Endodermal cell (in vitro differentiated cells): ENCODE measurements around the gene GAB3. TPM values are rescaled to one million over a fixed set of nuclear protein-coding genes. Genes with fewer than 3 reads are reported as not detected.

Source experiments
- DNase-seq: peaks from one replicate; pipeline ENCODE4 v3.0.0-alpha.2; 2017
- H3K27ac ChIP-seq: 2 replicates; pipeline ENCODE4 v1.5.1; 2013; ENCODE audit warnings: mild to moderate bottlenecking, low read depth, low read length, moderate library complexity
- H3K27me3 ChIP-seq: 2 replicates; pipeline ENCODE4 v1.6.1; 2013; ENCODE audit warnings: mild to moderate bottlenecking, low read length, moderate library complexity; ENCODE audit not compliant: insufficient read depth, control insufficient read depth, poor library complexity, severe bottlenecking
- H3K36me3 ChIP-seq: 2 replicates; pipeline ENCODE4 v1.7.0; 2013; ENCODE audit warnings: mild to moderate bottlenecking, low read length, moderate library complexity; ENCODE audit not compliant: control insufficient read depth, insufficient read depth
- H3K4me1 ChIP-seq: one replicate; pipeline ENCODE4 v1.7.0; 2013; ENCODE audit warnings: low read length; ENCODE audit not compliant: control insufficient read depth, insufficient read depth
- H3K4me3 ChIP-seq: 2 replicates; pipeline ENCODE4 v1.5.1; 2013; ENCODE audit warnings: mild to moderate bottlenecking, low read length, moderate library complexity
- H3K9ac ChIP-seq: 2 replicates; pipeline ENCODE4 v1.6.1; 2013; ENCODE audit warnings: mild to moderate bottlenecking, low read length, moderate library complexity; ENCODE audit not compliant: poor library complexity, severe bottlenecking; ENCODE audit errors: extremely low read depth
- H3K9me3 ChIP-seq: 2 replicates; pipeline ENCODE4 v1.6.1; 2013; ENCODE audit warnings: mild to moderate bottlenecking, low read length, moderate library complexity; ENCODE audit not compliant: control insufficient read depth
- H3K27ac Mint-ChIP-seq: 2 replicates; pipeline ENCODE4 v1.8.0; 2020; ENCODE audit warnings: mixed read lengths
- H3K27me3 Mint-ChIP-seq: 2 replicates; pipeline ENCODE4 v1.8.0; 2021; ENCODE audit warnings: mild to moderate bottlenecking, mixed read lengths; ENCODE audit not compliant: insufficient read depth
- H3K36me3 Mint-ChIP-seq: 2 replicates; pipeline ENCODE4 v1.8.0; 2020; ENCODE audit warnings: low read depth, mixed read lengths
- H3K4me1 Mint-ChIP-seq: 2 replicates; pipeline ENCODE4 v1.8.0; 2020; ENCODE audit warnings: mixed read lengths
- H3K4me3 Mint-ChIP-seq: 2 replicates; pipeline ENCODE4 v1.8.0; 2020; ENCODE audit warnings: mild to moderate bottlenecking, moderate library complexity, mixed read lengths
- H3K9me3 Mint-ChIP-seq: 2 replicates; pipeline ENCODE4 v1.8.0; 2020; ENCODE audit warnings: mild to moderate bottlenecking, mixed read lengths
- WGBS, 2 experiments: methylation state at CpG; one replicate each; pipeline versions ENCODE4 v1.1.5 to v1.1.7; 2013; ENCODE audit warnings: missing lambda C conversion rate in 2 of 2, mixed read lengths in 1 of 2; ENCODE audit not compliant: insufficient coverage in 1 of 2, insufficient read length in 1 of 2; 5-methylcytosine and 5-hydroxymethylcytosine counted together
- total RNA-seq, 2 donors: library from RNA; stranded (reverse); fragmentation: NEBNext Ultra II Directional in 1 of 2; extraction: Animal tissue kit (Norgen Biotek cat#: 25700) in 1 of 2; gene quantifications; 2 replicates in 1 of 2; 3 replicates in 1 of 2; pipeline ENCODE4 v1.2.1, GENCODE V29; 2021
- TF ChIP-seq, protein P1 (sequence below): fragments of 200-600 bp; sonication (generic); conservative IDR thresholded peaks from 2 replicates; pipeline ENCODE4 v1.5.0; 2021; ENCODE audit warnings: antibody characterized with exemption, mild to moderate bottlenecking

Gene GAB3
- total RNA-seq, 2 donors from 2014 or later: 0.13 to 0.55 TPM

GRCh38 chrX:154791467-154791866 is 40.6 kb upstream of the GAB3 start:
- no peak overlapping the region for H3K27ac ChIP-seq
- H3K9me3 Mint-ChIP-seq: peaks cover 57% of the 10 kb centered on the region
- 66% methylated on average over 4 of the region's 4 CpGs; no CpG with 5 or more reads in 1 of the 2 experiments for WGBS, 2 experiments
- no peaks in the 10 kb centered on the region for H3K9me3 ChIP-seq
- no peak overlapping the region for H3K9ac ChIP-seq
- no peaks in the 10 kb centered on the region for H3K4me1 ChIP-seq
- peaks cover under 1% of the 10 kb centered on the region for H3K4me1 Mint-ChIP-seq
- TF ChIP-seq, protein P1, sequence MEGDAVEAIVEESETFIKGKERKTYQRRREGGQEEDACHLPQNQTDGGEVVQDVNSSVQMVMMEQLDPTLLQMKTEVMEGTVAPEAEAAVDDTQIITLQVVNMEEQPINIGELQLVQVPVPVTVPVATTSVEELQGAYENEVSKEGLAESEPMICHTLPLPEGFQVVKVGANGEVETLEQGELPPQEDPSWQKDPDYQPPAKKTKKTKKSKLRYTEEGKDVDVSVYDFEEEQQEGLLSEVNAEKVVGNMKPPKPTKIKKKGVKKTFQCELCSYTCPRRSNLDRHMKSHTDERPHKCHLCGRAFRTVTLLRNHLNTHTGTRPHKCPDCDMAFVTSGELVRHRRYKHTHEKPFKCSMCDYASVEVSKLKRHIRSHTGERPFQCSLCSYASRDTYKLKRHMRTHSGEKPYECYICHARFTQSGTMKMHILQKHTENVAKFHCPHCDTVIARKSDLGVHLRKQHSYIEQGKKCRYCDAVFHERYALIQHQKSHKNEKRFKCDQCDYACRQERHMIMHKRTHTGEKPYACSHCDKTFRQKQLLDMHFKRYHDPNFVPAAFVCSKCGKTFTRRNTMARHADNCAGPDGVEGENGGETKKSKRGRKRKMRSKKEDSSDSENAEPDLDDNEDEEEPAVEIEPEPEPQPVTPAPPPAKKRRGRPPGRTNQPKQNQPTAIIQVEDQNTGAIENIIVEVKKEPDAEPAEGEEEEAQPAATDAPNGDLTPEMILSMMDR: no peak
- H3K27me3 ChIP-seq: no peaks in the 10 kb centered on the region
- no peaks in the 10 kb centered on the region for H3K36me3 ChIP-seq
- peaks cover 4% of the 10 kb centered on the region for H3K36me3 Mint-ChIP-seq
- no peak overlapping the region for H3K4me3 Mint-ChIP-seq
- H3K27ac Mint-ChIP-seq: no peak overlapping the region
- H3K27me3 Mint-ChIP-seq: no peaks in the 10 kb centered on the region
- DNase-seq: no peak
- no peak overlapping the region for H3K4me3 ChIP-seq

- Mint-ChIP-seq H3K4me3 (no peak overlapping the region), H3K27ac (no peak overlapping the region), H3K4me1 (peaks cover 9% of the 10 kb centered on the region), H3K27me3 (no peaks in the 10 kb centered on the region), H3K9me3 (peaks cover 72% of the 10 kb centered on the region), H3K36me3 (peaks cover 8% of the 10 kb centered on the region)
- H3K36me3 ChIP-seq: no peaks in the 10 kb centered on the region
- H3K27ac ChIP-seq: no peak overlapping the region
- H3K9ac ChIP-seq: no peak overlapping the region
- TF ChIP-seq, protein P1: no peak
- no peaks in the 10 kb centered on the region for H3K27me3 ChIP-seq
- no peak for DNase-seq
- WGBS, 2 experiments: 75 to 88% methylated on average over 4 to 6 of the region's 6 CpGs
- peaks cover 4% of the 10 kb centered on the region for H3K4me1 ChIP-seq
- no peak overlapping the region for H3K4me3 ChIP-seq
- no peaks in the 10 kb centered on the region for H3K9me3 ChIP-seq
Observed at GRCh38 chrX:154785716-154786115, 34.8 kb upstream of the GAB3 start.

GRCh38 chrX:154784149-154784995 is 33.5 kb upstream of the GAB3 start:
- 89% methylated on average over 10 of the region's 13 CpGs; no CpG with 5 or more reads in 1 of the 2 experiments for WGBS, 2 experiments
- Histone ChIP-seq H3K4me1 (peaks cover 4% of the 10 kb centered on the region), H3K9me3 (no peaks in the 10 kb centered on the region), H3K36me3 (no peaks in the 10 kb centered on the region), H3K27me3 (no peaks in the 10 kb centered on the region), H3K4me3 (no peak overlapping the region), H3K27ac (no peak overlapping the region), H3K9ac (no peak overlapping the region)
- no peak overlapping the region for H3K27ac Mint-ChIP-seq
- H3K36me3 Mint-ChIP-seq: peaks cover 6% of the 10 kb centered on the region
- no peaks in the 10 kb centered on the region for H3K27me3 Mint-ChIP-seq
- peaks cover 76% of the 10 kb centered on the region for H3K9me3 Mint-ChIP-seq
- DNase-seq: no peak
- H3K4me1 Mint-ChIP-seq: peaks cover 9% of the 10 kb centered on the region
- no peak overlapping the region for H3K4me3 Mint-ChIP-seq
- TF ChIP-seq, protein P1: no peak
